Epithelial cell of proximal tubule (primary cell): ENCODE results near the gene HERC2. TPM values are rescaled to one million over a fixed set of nuclear protein-coding genes. Genes with fewer than 3 reads are reported as not detected.

ENCODE experiments used
- total RNA-seq: library from RNA; depleted of rRNA; stranded (reverse); fragments of >200 nt; gene quantifications from 2 replicates; pipeline ENCODE4 v1.2.3, GENCODE V29; 2015

The HERC2 gene
- total RNA-seq, 1 donor from 2014 or later, result 42.7 TPM

Other genes starting within 250 kb of the HERC2 start
- gene OCA2, start 222.9 kb downstream of the HERC2 start, total RNA-seq, result 0.29 TPM in 1 of 2 replicates, not detected in the other
- gene GOLGA6L24, start 35.9 kb upstream of the HERC2 start, total RNA-seq, result not detected in 2 replicates
- gene GOLGA8F, start 56.5 kb upstream of the HERC2 start, total RNA-seq, result 0.29 TPM in 1 of 2 replicates, not detected in the other
- gene GOLGA8G, start 210.8 kb upstream of the HERC2 start, total RNA-seq, result not detected in 2 replicates
- gene GOLGA6L25, start 231.4 kb upstream of the HERC2 start, total RNA-seq, result not detected in 2 replicates